NCI-H128 (cell line): ENCODE results near the gene MMP28.

Experiments
- DNase-seq: peaks from one replicate; lab custom pipeline; 2025; ENCODE audit not compliant: unreplicated experiment; lab: John Stamatoyannopoulos, UW

MMP28 gene

DNA sequence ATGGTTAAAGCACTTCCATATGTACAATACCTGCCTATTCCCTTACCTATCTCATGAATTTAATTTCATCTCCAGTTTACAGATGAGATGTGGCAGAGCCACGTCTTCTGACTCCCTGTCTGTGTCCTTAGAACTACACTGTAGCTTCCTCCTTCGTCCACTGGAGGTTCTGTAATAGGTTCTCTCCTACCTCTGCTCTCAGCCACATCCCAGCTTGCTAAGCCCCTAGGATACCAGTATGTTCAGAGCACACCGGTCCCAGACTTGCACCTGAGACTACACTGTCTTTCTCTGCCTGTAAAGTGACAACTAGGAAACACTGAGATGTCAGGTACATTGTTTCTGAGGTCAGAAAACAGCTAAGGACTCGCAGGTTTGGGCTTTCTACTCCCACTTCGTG is 67.8 kb downstream of the MMP28 start:
- no peak for DNase-seq

DNA sequence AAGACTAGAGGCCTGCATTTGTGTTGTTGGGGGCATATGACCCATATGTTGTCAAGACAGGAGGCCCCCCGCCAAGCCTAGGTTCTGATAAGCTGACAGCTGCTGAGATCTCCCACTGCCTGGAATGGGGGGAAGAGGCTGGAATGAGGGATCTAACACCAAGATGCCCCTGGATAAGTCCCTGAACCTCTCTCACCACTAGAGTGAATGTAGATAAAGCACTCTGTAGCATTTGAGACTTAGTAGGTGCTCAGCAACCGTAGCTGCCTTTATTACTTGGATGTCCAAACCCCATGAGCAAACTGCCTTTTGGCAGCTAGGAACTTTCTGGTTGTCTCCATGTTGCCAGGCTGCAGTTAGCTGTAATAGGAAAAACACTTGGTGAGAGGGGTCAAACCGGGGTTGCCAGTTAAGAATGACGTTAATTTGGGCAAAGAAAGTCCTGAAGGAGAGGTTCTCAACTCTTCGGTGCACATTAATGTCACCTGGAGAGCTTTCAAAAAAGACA is 68.4 kb downstream of the MMP28 start:
- no peak for DNase-seq

DNA sequence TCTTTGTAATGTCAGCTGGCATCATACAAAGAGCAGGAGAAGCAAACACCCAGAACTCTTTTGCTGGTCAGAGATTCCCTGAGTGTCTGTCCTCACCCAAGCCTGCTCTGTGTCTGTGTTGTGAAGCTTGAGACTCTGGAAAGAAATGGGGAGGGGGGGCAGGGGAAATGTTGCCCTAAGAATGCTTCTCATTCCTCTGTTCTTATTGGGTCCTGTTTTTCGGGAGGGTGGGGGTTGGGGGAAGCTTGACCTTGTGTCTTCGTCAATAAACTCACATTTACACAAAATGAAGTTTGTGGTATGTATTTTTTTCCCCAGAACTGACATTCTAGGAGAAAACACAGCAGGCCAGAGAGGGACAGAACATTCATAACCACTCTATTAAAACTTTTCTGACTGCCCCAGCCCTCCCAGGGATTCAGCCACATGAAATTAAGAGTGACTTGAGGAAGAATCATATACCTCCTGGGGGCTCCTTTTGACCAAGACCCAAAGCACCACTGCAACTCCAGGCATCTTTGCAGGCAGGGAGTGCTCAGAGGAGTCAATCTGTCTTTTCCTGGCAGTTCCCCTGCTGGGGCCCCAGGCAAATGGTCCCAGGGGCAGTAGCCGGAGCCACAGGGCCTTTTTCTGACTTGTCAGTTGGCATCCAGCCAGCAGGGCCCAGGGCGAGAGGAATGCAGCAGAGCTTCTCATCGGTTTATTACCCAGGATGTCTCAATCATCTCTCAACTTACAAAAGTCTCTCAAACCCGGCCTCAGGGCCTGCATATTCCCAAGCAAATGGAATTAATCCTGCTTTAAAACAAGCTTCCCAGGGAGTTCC is 69.1 kb downstream of the MMP28 start:
- no peak for DNase-seq

DNA sequence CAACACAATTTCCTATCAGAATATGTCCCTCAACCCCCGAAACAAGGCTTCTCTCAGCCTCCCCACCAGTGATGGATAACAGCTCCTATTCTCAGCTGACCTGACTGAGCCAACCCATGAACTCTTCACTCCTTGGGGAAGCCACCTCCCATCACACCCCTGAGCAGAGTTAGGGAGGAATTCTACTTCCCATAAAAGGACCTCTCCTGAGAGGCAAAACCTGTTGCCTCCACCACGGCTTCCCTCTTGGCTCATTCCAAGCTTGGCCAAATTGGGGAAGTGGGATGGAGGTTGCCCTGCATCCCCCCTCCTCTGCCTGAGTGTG is 69.7 kb downstream of the MMP28 start:
- DNase-seq, result no peak

GRCh38 chr17:35725058-35725457 is 70.4 kb downstream of the MMP28 start:
- no peak for DNase-seq

DNA sequence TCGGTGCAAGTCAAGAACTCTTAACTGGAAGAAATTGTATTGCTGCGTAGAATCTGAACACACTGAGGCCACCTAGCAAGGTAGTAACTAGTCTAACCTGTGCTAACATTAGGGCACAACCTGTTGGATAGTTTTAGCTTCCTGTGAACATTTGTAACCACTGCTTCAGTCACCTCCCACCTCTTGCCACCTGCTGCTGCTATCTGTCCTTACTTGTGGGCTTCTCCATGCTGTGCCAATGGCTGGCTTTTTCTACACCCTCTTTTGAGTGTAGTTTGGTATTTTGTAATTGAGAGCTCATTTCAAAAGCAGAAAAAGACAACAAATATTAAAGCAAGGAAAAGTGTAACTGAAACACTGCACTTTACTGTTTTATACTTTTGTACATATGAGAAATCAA is 71.7 kb downstream of the MMP28 start:
- no peak for DNase-seq

GRCh38 chr17:35717475-35717874 is 78.0 kb downstream of the MMP28 start:
- DNase-seq, result no peak

- DNase-seq, result no peak
Observed at GRCh38 chr17:35716897-35717465, 78.5 kb downstream of the MMP28 start.

GRCh38 chr17:35716173-35716572 is 79.3 kb downstream of the MMP28 start:
- no peak for DNase-seq
